OCI-LY3 (cell line): ENCODE measurements around the gene SYT1.

ENCODE experiments used
- EZH2phosphoT487 ChIP-seq: fragments of 200-600 bp; shearing (Covaris generic); IDR thresholded peaks from 2 replicates; pipeline ENCODE4 v1.6.1; 2018; ENCODE audit warnings: antibody characterized with exemption, mixed run types, low read depth
- TF ChIP-seq, protein P1 (sequence below): fragments of 200-600, 300-600 bp; sonication (generic); IDR thresholded peaks from 2 replicates; pipeline ENCODE4 v1.5.1; 2014; ENCODE audit warnings: antibody characterized with exemption, low read length, low read depth

- TF ChIP-seq EZH2phosphoT487, result no peak
- TF ChIP-seq, protein P1, sequence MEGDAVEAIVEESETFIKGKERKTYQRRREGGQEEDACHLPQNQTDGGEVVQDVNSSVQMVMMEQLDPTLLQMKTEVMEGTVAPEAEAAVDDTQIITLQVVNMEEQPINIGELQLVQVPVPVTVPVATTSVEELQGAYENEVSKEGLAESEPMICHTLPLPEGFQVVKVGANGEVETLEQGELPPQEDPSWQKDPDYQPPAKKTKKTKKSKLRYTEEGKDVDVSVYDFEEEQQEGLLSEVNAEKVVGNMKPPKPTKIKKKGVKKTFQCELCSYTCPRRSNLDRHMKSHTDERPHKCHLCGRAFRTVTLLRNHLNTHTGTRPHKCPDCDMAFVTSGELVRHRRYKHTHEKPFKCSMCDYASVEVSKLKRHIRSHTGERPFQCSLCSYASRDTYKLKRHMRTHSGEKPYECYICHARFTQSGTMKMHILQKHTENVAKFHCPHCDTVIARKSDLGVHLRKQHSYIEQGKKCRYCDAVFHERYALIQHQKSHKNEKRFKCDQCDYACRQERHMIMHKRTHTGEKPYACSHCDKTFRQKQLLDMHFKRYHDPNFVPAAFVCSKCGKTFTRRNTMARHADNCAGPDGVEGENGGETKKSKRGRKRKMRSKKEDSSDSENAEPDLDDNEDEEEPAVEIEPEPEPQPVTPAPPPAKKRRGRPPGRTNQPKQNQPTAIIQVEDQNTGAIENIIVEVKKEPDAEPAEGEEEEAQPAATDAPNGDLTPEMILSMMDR, result no peak
Measured at GRCh38 chr12:79441534-79441933, 577.0 kb downstream of the SYT1 start.
